Hepatocyte (in vitro differentiated cells): ENCODE results near the gene SUGCT. TPM values are rescaled to one million over a fixed set of nuclear protein-coding genes. Genes with fewer than 3 reads are reported as not detected.

ENCODE experiments used
- DNase-seq: peaks from one replicate; pipeline ENCODE4 v3.0.0-alpha.2; 2016; ENCODE audit warnings: low spot score
- H2AFZ ChIP-seq: fragments of 200-600 bp; sonication (generic); 2 replicates; pipeline ENCODE4 v1.6.0; 2016; ENCODE audit warnings: antibody characterized with exemption, mild to moderate bottlenecking
- H3K27ac ChIP-seq: fragments of 200-600 bp; sonication (generic); 2 replicates; pipeline ENCODE4 v1.5.1; 2016; ENCODE audit warnings: mild to moderate bottlenecking
- H3K27me3 ChIP-seq: fragments of 200-600 bp; sonication (generic); 2 replicates; pipeline ENCODE4 v1.6.1; 2016
- H3K36me3 ChIP-seq: fragments of 200-600 bp; sonication (generic); replicated peaks from 2 replicates; pipeline ENCODE4 v1.5.1; 2016; ENCODE audit warnings: low read depth; ENCODE audit not compliant: insufficient read depth
- H3K4me1 ChIP-seq: fragments of 200-600 bp; sonication (generic); 2 replicates; pipeline ENCODE4 v1.5.1; 2016; ENCODE audit warnings: mild to moderate bottlenecking, moderate library complexity; ENCODE audit not compliant: insufficient read depth
- H3K4me2 ChIP-seq: fragments of 200-600 bp; sonication (generic); 2 replicates; pipeline ENCODE4 v1.6.0; 2016
- H3K4me3 ChIP-seq: fragments of 200-600 bp; sonication (generic); 2 replicates; pipeline ENCODE4 v1.5.1; 2016; ENCODE audit warnings: mild to moderate bottlenecking
- H3K79me2 ChIP-seq: fragments of 200-600 bp; sonication (generic); 2 replicates; pipeline ENCODE4 v1.6.0; 2017; ENCODE audit warnings: mild to moderate bottlenecking
- H3K9me2 ChIP-seq: fragments of 200-600 bp; sonication (generic); replicated peaks from 2 replicates; pipeline ENCODE4 v1.6.0; 2017; ENCODE audit warnings: mild to moderate bottlenecking; ENCODE audit not compliant: insufficient read depth
- H3K9me3 ChIP-seq: fragments of 200-600 bp; sonication (generic); 2 replicates; pipeline ENCODE4 v1.5.1; 2016; ENCODE audit warnings: low read depth, mild to moderate bottlenecking
- H4K20me1 ChIP-seq: fragments of 200-600 bp; sonication (generic); 2 replicates; pipeline ENCODE4 v1.6.0; 2016; ENCODE audit warnings: mild to moderate bottlenecking; ENCODE audit not compliant: insufficient read depth, poor library complexity, severe bottlenecking
- EZH2 ChIP-seq: fragments of 200-600 bp; sonication (generic); IDR thresholded peaks from 2 replicates; pipeline ENCODE4 v1.6.1; 2016; ENCODE audit warnings: antibody characterized with exemption, mild to moderate bottlenecking, borderline replicate concordance
- EZH2phosphoT487 ChIP-seq: fragments of 200-600 bp; sonication (generic); IDR thresholded peaks from one replicate; pipeline ENCODE4 v1.6.1; 2018; ENCODE audit warnings: antibody characterized with exemption, mild to moderate bottlenecking, low read depth, moderate library complexity; ENCODE audit not compliant: unreplicated experiment, severe bottlenecking
- WGBS: methylation state at CpG from one replicate; pipeline ENCODE4 v1.1.6; 2016; ENCODE audit warnings: low lambda C conversion rate; ENCODE audit errors: missing lambda C conversion rate; 5-methylcytosine and 5-hydroxymethylcytosine counted together
- polyA plus RNA-seq: library from polyadenylated mRNA; unstranded; fragments of >200 nt; fragmentation: Nextera tagmentation; extraction: Ambion mirVana; gene quantifications from 2 replicates; pipeline ENCODE4 v1.2.1, GENCODE V29; 2016
- total RNA-seq: library from RNA; depleted of rRNA; stranded (reverse); fragments of >200 nt; gene quantifications from 2 replicates; pipeline ENCODE4 v1.2.3, GENCODE V29; 2014
- TF ChIP-seq, protein P1 (sequence below): fragments of 200-600 bp; sonication (generic); IDR thresholded peaks from 2 replicates; pipeline ENCODE4 v1.5.1; 2016; ENCODE audit warnings: antibody characterized with exemption, mild to moderate bottlenecking; ENCODE audit not compliant: poor library complexity

The SUGCT gene
- total and polyA plus RNA-seq, 2 experiments from 2014 or later: 5.1 to 12.0 TPM

GRCh38 chr7:40673285-40673684 lies 538.5 kb downstream of the SUGCT start:
- Histone ChIP-seq H3K36me3 (no peaks in the 10 kb centered on the region), H3K79me2 (no peaks in the 10 kb centered on the region), H3K27me3 (no peaks in the 10 kb centered on the region), H2AFZ (no peak overlapping the region), H3K4me3 (no peak overlapping the region), H4K20me1 (no peaks in the 10 kb centered on the region), H3K9me2 (no peaks in the 10 kb centered on the region), H3K4me2 (no peak overlapping the region), H3K9me3 (no peaks in the 10 kb centered on the region), H3K4me1 (peaks cover 4% of the 10 kb centered on the region), H3K27ac (peak overlapping the region; percentile 51)
- WGBS: 55% methylated on average over 2 of the region's 2 CpGs
- TF ChIP-seq EZH2phosphoT487: no peak
- TF ChIP-seq, protein P1, sequence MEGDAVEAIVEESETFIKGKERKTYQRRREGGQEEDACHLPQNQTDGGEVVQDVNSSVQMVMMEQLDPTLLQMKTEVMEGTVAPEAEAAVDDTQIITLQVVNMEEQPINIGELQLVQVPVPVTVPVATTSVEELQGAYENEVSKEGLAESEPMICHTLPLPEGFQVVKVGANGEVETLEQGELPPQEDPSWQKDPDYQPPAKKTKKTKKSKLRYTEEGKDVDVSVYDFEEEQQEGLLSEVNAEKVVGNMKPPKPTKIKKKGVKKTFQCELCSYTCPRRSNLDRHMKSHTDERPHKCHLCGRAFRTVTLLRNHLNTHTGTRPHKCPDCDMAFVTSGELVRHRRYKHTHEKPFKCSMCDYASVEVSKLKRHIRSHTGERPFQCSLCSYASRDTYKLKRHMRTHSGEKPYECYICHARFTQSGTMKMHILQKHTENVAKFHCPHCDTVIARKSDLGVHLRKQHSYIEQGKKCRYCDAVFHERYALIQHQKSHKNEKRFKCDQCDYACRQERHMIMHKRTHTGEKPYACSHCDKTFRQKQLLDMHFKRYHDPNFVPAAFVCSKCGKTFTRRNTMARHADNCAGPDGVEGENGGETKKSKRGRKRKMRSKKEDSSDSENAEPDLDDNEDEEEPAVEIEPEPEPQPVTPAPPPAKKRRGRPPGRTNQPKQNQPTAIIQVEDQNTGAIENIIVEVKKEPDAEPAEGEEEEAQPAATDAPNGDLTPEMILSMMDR: no peak
- no peak for TF ChIP-seq EZH2
- no peak for DNase-seq

- Histone ChIP-seq H2AFZ (no peak overlapping the region), H3K79me2 (no peaks in the 10 kb centered on the region), H3K9me2 (no peaks in the 10 kb centered on the region), H3K27ac (no peak overlapping the region), H4K20me1 (no peaks in the 10 kb centered on the region), H3K36me3 (no peaks in the 10 kb centered on the region), H3K4me2 (no peak overlapping the region), H3K4me1 (peaks cover 4% of the 10 kb centered on the region), H3K27me3 (no peaks in the 10 kb centered on the region), H3K9me3 (no peaks in the 10 kb centered on the region), H3K4me3 (no peak overlapping the region)
- TF ChIP-seq, protein P1: no peak
- TF ChIP-seq EZH2 (no peak), EZH2phosphoT487 (no peak)
- 96% methylated on average over 3 of the region's 3 CpGs for WGBS
- no peak for DNase-seq
Measured at GRCh38 chr7:40674316-40674715, 539.5 kb downstream of the SUGCT start.

GRCh38 chr7:40675741-40676140 lies 540.9 kb downstream of the SUGCT start:
- H3K27ac ChIP-seq: no peak overlapping the region
- H3K4me2 ChIP-seq: no peak overlapping the region
- H2AFZ ChIP-seq: no peak overlapping the region
- no peaks in the 10 kb centered on the region for H3K79me2 ChIP-seq
- H4K20me1 ChIP-seq: no peaks in the 10 kb centered on the region
- H3K4me1 ChIP-seq: peaks cover 4% of the 10 kb centered on the region
- H3K36me3 ChIP-seq: no peaks in the 10 kb centered on the region
- WGBS: 96% methylated on average over 3 of the region's 3 CpGs
- no peak overlapping the region for H3K4me3 ChIP-seq
- H3K9me3 ChIP-seq: no peaks in the 10 kb centered on the region
- H3K9me2 ChIP-seq: no peaks in the 10 kb centered on the region
- TF ChIP-seq, protein P1: no peak
- TF ChIP-seq EZH2phosphoT487: no peak
- TF ChIP-seq EZH2: no peak
- H3K27me3 ChIP-seq: no peaks in the 10 kb centered on the region
- DNase-seq: no peak

DNA sequence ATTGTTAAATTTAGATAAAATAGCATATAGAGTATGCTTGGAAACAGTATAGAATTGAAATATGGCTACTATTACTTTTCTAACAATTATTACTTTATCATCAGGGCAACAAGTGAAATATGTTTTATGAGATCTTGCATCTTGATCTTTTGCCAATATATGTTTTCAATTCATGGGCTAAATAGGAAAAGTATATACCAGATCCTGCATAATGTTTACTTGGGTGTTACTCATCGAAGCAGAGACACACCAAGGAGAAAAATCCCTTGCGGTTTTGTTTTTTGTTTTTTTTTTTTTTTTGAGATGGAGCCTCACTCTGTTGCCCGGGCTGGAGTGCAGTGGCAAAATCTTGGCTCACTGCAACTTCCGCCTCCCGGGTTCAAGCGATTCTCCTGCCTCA lies 541.4 kb downstream of the SUGCT start:
- 98% methylated on average over 6 of the region's 6 CpGs for WGBS
- no peaks in the 10 kb centered on the region for H3K9me2 ChIP-seq
- H3K27me3 ChIP-seq: no peaks in the 10 kb centered on the region
- H3K79me2 ChIP-seq: no peaks in the 10 kb centered on the region
- no peak overlapping the region for H3K27ac ChIP-seq
- H3K4me1 ChIP-seq: peaks cover 4% of the 10 kb centered on the region
- DNase-seq: no peak
- no peaks in the 10 kb centered on the region for H3K9me3 ChIP-seq
- H3K4me3 ChIP-seq: no peak overlapping the region
- no peak overlapping the region for H2AFZ ChIP-seq
- no peak overlapping the region for H3K4me2 ChIP-seq
- H4K20me1 ChIP-seq: no peaks in the 10 kb centered on the region
- no peaks in the 10 kb centered on the region for H3K36me3 ChIP-seq
- TF ChIP-seq EZH2 (no peak), EZH2phosphoT487 (no peak)
- TF ChIP-seq, protein P1: no peak
